ENCODE data around the gene MNAT1.

Gene MNAT1

GRCh38 chr14:60805841-60806430 lies 71.4 kb downstream of the MNAT1 start:
- ChIA-PET POLR2A (no interaction called here), CTCF (no interaction called here)
- 100% methylated on average over 1 of the region's 1 CpG for WGBS (ENCODE audit: insufficient coverage)
- no peaks in the 10 kb centered on the region for H3K27me3 ChIP-seq (replicated peaks in 2 of 5; ENCODE audit: control insufficient read depth in 4 of 5, insufficient read depth in 5 of 5, low read length in 4 of 5)
- H3K9me3 ChIP-seq (ENCODE audit: control extremely low read depth in 1 of 5, control insufficient read depth in 4 of 5, insufficient read depth in 2 of 5, low read depth in 1 of 5, low read length in 4 of 5): no peaks in the 10 kb centered on the region
- no peak overlapping the region for H3K4me3 ChIP-seq (ENCODE audit: control insufficient read depth in 1 of 7, extremely low read depth in 1 of 7, insufficient read depth in 4 of 7, low read depth in 2 of 7, low read length in 6 of 7)
- no peaks in the 10 kb centered on the region for H3K4me1 ChIP-seq (ENCODE audit: control extremely low read depth in 1 of 4, control insufficient read depth in 4 of 4, insufficient read depth in 4 of 4, low read length in 3 of 4)
- no peak overlapping the region for H3K27ac ChIP-seq (ENCODE audit: insufficient read depth in 1 of 2, low read depth in 1 of 2, low read length in 2 of 2, poor library complexity in 1 of 2, severe bottlenecking in 2 of 2)
- no peaks in the 10 kb centered on the region for H3K36me3 ChIP-seq (ENCODE audit: control insufficient read depth in 4 of 4, insufficient read depth in 4 of 4, low read length in 3 of 4)
- DNase-seq: no peak

- ChIA-PET POLR2A (no interaction called here), CTCF (no interaction called here)
- WGBS (ENCODE audit: insufficient coverage): 100% methylated on average over 1 of the region's 2 CpGs
- Histone ChIP-seq H3K9me3 (ENCODE audit: control extremely low read depth in 1 of 5, control insufficient read depth in 4 of 5, insufficient read depth in 2 of 5, low read depth in 1 of 5, low read length in 4 of 5) (no peaks in the 10 kb centered on the region), H3K27ac (ENCODE audit: insufficient read depth in 1 of 2, low read depth in 1 of 2, low read length in 2 of 2, poor library complexity in 1 of 2, severe bottlenecking in 2 of 2) (no peak overlapping the region), H3K4me3 (ENCODE audit: control insufficient read depth in 1 of 7, extremely low read depth in 1 of 7, insufficient read depth in 4 of 7, low read depth in 2 of 7, low read length in 6 of 7) (no peak overlapping the region), H3K36me3 (ENCODE audit: control insufficient read depth in 4 of 4, insufficient read depth in 4 of 4, low read length in 3 of 4) (peaks cover 0 to 9% (median 2%) of the 10 kb centered on the region in 4 experiments), H3K27me3 (replicated peaks in 2 of 5; ENCODE audit: control insufficient read depth in 4 of 5, insufficient read depth in 5 of 5, low read length in 4 of 5) (no peaks in the 10 kb centered on the region), H3K4me1 (ENCODE audit: control extremely low read depth in 1 of 4, control insufficient read depth in 4 of 4, insufficient read depth in 4 of 4, low read length in 3 of 4) (no peaks in the 10 kb centered on the region)
- DNase-seq: no peak
Measured at GRCh38 chr14:60807247-60807646, 72.7 kb downstream of the MNAT1 start.

GRCh38 chr14:60807971-60808370 lies 73.4 kb downstream of the MNAT1 start:
- 100% methylated on average over 1 of the region's 3 CpGs for WGBS (ENCODE audit: insufficient coverage)
- H3K27me3 ChIP-seq (replicated peaks in 2 of 5; ENCODE audit: control insufficient read depth in 4 of 5, insufficient read depth in 5 of 5, low read length in 4 of 5): no peaks in the 10 kb centered on the region
- no peak overlapping the region for H3K27ac ChIP-seq (ENCODE audit: insufficient read depth in 1 of 2, low read depth in 1 of 2, low read length in 2 of 2, poor library complexity in 1 of 2, severe bottlenecking in 2 of 2)
- peaks cover 4 to 16% (median 7%) of the 10 kb centered on the region in 4 experiments for H3K36me3 ChIP-seq (ENCODE audit: control insufficient read depth in 4 of 4, insufficient read depth in 4 of 4, low read length in 3 of 4)
- H3K9me3 ChIP-seq (ENCODE audit: control extremely low read depth in 1 of 5, control insufficient read depth in 4 of 5, insufficient read depth in 2 of 5, low read depth in 1 of 5, low read length in 4 of 5): no peaks in the 10 kb centered on the region
- CTCF ChIA-PET: no interaction called here
- POLR2A ChIA-PET: no interaction called here
- no peak overlapping the region for H3K4me3 ChIP-seq (ENCODE audit: control insufficient read depth in 1 of 7, extremely low read depth in 1 of 7, insufficient read depth in 4 of 7, low read depth in 2 of 7, low read length in 6 of 7)
- no peak for DNase-seq
- no peaks in the 10 kb centered on the region for H3K4me1 ChIP-seq (ENCODE audit: control extremely low read depth in 1 of 4, control insufficient read depth in 4 of 4, insufficient read depth in 4 of 4, low read length in 3 of 4)

GRCh38 chr14:60812987-60813386 lies 78.4 kb downstream of the MNAT1 start:
- WGBS (ENCODE audit: insufficient coverage): 98% methylated on average over 5 of the region's 7 CpGs
- H3K4me1 ChIP-seq (ENCODE audit: control extremely low read depth in 1 of 4, control insufficient read depth in 4 of 4, insufficient read depth in 4 of 4, low read length in 3 of 4): no peaks in the 10 kb centered on the region
- DNase-seq: no peak
- H3K27me3 ChIP-seq (replicated peaks in 2 of 5; ENCODE audit: control insufficient read depth in 4 of 5, insufficient read depth in 5 of 5, low read length in 4 of 5): no peaks in the 10 kb centered on the region
- peaks cover 8 to 22% (median 14%) of the 10 kb centered on the region in 4 experiments for H3K36me3 ChIP-seq (ENCODE audit: control insufficient read depth in 4 of 4, insufficient read depth in 4 of 4, low read length in 3 of 4)
- POLR2A ChIA-PET: no interaction called here
- CTCF ChIA-PET: interaction anchor here (1.3 kb wide), 1 partner anchor 10 kb away, joined by 3 read pairs; no protein-coding TSS in a partner anchor
- no peak overlapping the region for H3K4me3 ChIP-seq (ENCODE audit: control insufficient read depth in 1 of 7, extremely low read depth in 1 of 7, insufficient read depth in 4 of 7, low read depth in 2 of 7, low read length in 6 of 7)
- no peaks in the 10 kb centered on the region for H3K9me3 ChIP-seq (ENCODE audit: control extremely low read depth in 1 of 5, control insufficient read depth in 4 of 5, insufficient read depth in 2 of 5, low read depth in 1 of 5, low read length in 4 of 5)
- no peak overlapping the region for H3K27ac ChIP-seq (ENCODE audit: insufficient read depth in 1 of 2, low read depth in 1 of 2, low read length in 2 of 2, poor library complexity in 1 of 2, severe bottlenecking in 2 of 2)

GRCh38 chr14:60815371-60815770 lies 80.8 kb downstream of the MNAT1 start:
- DNase-seq: no peak
- 100% methylated on average over 1 of the region's 4 CpGs for WGBS (ENCODE audit: insufficient coverage)
- Histone ChIP-seq H3K27me3 (replicated peaks in 2 of 5; ENCODE audit: control insufficient read depth in 4 of 5, insufficient read depth in 5 of 5, low read length in 4 of 5) (no peaks in the 10 kb centered on the region), H3K4me1 (ENCODE audit: control extremely low read depth in 1 of 4, control insufficient read depth in 4 of 4, insufficient read depth in 4 of 4, low read length in 3 of 4) (no peaks in the 10 kb centered on the region), H3K36me3 (ENCODE audit: control insufficient read depth in 4 of 4, insufficient read depth in 4 of 4, low read length in 3 of 4) (peaks cover 8 to 25% (median 14%) of the 10 kb centered on the region in 4 experiments), H3K27ac (ENCODE audit: insufficient read depth in 1 of 2, low read depth in 1 of 2, low read length in 2 of 2, poor library complexity in 1 of 2, severe bottlenecking in 2 of 2) (no peak overlapping the region), H3K4me3 (ENCODE audit: control insufficient read depth in 1 of 7, extremely low read depth in 1 of 7, insufficient read depth in 4 of 7, low read depth in 2 of 7, low read length in 6 of 7) (no peak overlapping the region), H3K9me3 (ENCODE audit: control extremely low read depth in 1 of 5, control insufficient read depth in 4 of 5, insufficient read depth in 2 of 5, low read depth in 1 of 5, low read length in 4 of 5) (no peaks in the 10 kb centered on the region)
- CTCF ChIA-PET: no interaction called here
- POLR2A ChIA-PET: no interaction called here

GRCh38 chr14:60817113-60817512 lies 82.6 kb downstream of the MNAT1 start:
- CTCF ChIA-PET: no interaction called here
- no peak overlapping the region for H3K4me3 ChIP-seq (ENCODE audit: control insufficient read depth in 1 of 7, extremely low read depth in 1 of 7, insufficient read depth in 4 of 7, low read depth in 2 of 7, low read length in 6 of 7)
- H3K9me3 ChIP-seq (ENCODE audit: control extremely low read depth in 1 of 5, control insufficient read depth in 4 of 5, insufficient read depth in 2 of 5, low read depth in 1 of 5, low read length in 4 of 5): no peaks in the 10 kb centered on the region
- WGBS (ENCODE audit: insufficient coverage): no CpG with 5 or more reads among the region's 1 CpG
- no peaks in the 10 kb centered on the region for H3K27me3 ChIP-seq (replicated peaks in 2 of 5; ENCODE audit: control insufficient read depth in 4 of 5, insufficient read depth in 5 of 5, low read length in 4 of 5)
- H3K4me1 ChIP-seq (ENCODE audit: control extremely low read depth in 1 of 4, control insufficient read depth in 4 of 4, insufficient read depth in 4 of 4, low read length in 3 of 4): no peaks in the 10 kb centered on the region
- POLR2A ChIA-PET: no interaction called here
- no peak overlapping the region for H3K27ac ChIP-seq (ENCODE audit: insufficient read depth in 1 of 2, low read depth in 1 of 2, low read length in 2 of 2, poor library complexity in 1 of 2, severe bottlenecking in 2 of 2)
- H3K36me3 ChIP-seq (ENCODE audit: control insufficient read depth in 4 of 4, insufficient read depth in 4 of 4, low read length in 3 of 4): peaks cover 8 to 17% (median 12%) of the 10 kb centered on the region in 4 experiments
- no peak for DNase-seq

GRCh38 chr14:60819575-60819974 lies 85.0 kb downstream of the MNAT1 start:
- no peaks in the 10 kb centered on the region for H3K4me1 ChIP-seq (ENCODE audit: control extremely low read depth in 1 of 4, control insufficient read depth in 4 of 4, insufficient read depth in 4 of 4, low read length in 3 of 4)
- ChIA-PET POLR2A (no interaction called here), CTCF (no interaction called here)
- no peaks in the 10 kb centered on the region for H3K9me3 ChIP-seq (ENCODE audit: control extremely low read depth in 1 of 5, control insufficient read depth in 4 of 5, insufficient read depth in 2 of 5, low read depth in 1 of 5, low read length in 4 of 5)
- WGBS (ENCODE audit: insufficient coverage): 100% methylated on average over 1 of the region's 4 CpGs
- no peak for DNase-seq
- no peaks in the 10 kb centered on the region for H3K27me3 ChIP-seq (replicated peaks in 2 of 5; ENCODE audit: control insufficient read depth in 4 of 5, insufficient read depth in 5 of 5, low read length in 4 of 5)
- no peak overlapping the region for H3K27ac ChIP-seq (ENCODE audit: insufficient read depth in 1 of 2, low read depth in 1 of 2, low read length in 2 of 2, poor library complexity in 1 of 2, severe bottlenecking in 2 of 2)
- H3K4me3 ChIP-seq (ENCODE audit: control insufficient read depth in 1 of 7, extremely low read depth in 1 of 7, insufficient read depth in 4 of 7, low read depth in 2 of 7, low read length in 6 of 7): no peak overlapping the region
- peaks cover 0 to 3% (median 0%) of the 10 kb centered on the region in 4 experiments for H3K36me3 ChIP-seq (ENCODE audit: control insufficient read depth in 4 of 4, insufficient read depth in 4 of 4, low read length in 3 of 4)

Data from common myeloid progenitor, CD34-positive (primary cell).